ENCODE measurements around the gene DNALI1.

- TF ChIP-seq GATA1 (IDR thresholded peaks at IDR 0.05; ENCODE audit: low read depth, low read length), result no peak
- no peak for TF ChIP-seq POLR2A (IDR thresholded peaks at IDR 0.05; ENCODE audit: low read length)
These were observed 37.1 kb upstream of the DNALI1 start for GRCh38 chr1:37519613-37520012.
